GM12891 (cell line): ENCODE measurements around the gene RPL13A.
A peak's percentile ranks its signal among the peaks of the same experiment; 100 is the strongest.

ENCODE experiments used
- DNase-seq: peaks from one replicate; pipeline ENCODE4 v3.0.0; 2011; ENCODE audit warnings: low spot score; ENCODE audit not compliant: insufficient read length
- FAIRE-seq: peaks from 2 replicates; lab custom pipeline; 2011; peaks lifted over from hg19 to GRCh38; lab: Jason Lieb, UNC
- PAX5 ChIP-seq: IDR thresholded peaks from 2 replicates; pipeline ENCODE4 v1.6.1; 2011; ENCODE audit warnings: low read length, moderate library complexity, mild to moderate bottlenecking; ENCODE audit not compliant: insufficient read depth, severe bottlenecking
- POLR2A ChIP-seq: IDR thresholded peaks from 2 replicates; pipeline ENCODE4 v1.6.1; 2011; ENCODE audit warnings: low read depth, low read length, control low read depth
- POLR2AphosphoS5 ChIP-seq: IDR thresholded peaks from 2 replicates; pipeline ENCODE4 v1.6.1; 2011; ENCODE audit warnings: low read depth, low read length, control low read depth
- POU2F2 ChIP-seq: IDR thresholded peaks from 2 replicates; pipeline ENCODE4 v1.6.1; 2011; ENCODE audit warnings: low read depth, mild to moderate bottlenecking, control low read depth, low read length, moderate library complexity
- SPI1 ChIP-seq: IDR thresholded peaks from 2 replicates; pipeline ENCODE4 v1.6.1; 2011; ENCODE audit warnings: low read depth, low read length, control low read depth
- TAF1 ChIP-seq: IDR thresholded peaks from 2 replicates; pipeline ENCODE4 v1.6.1; 2011; ENCODE audit warnings: low read depth, low read length, control low read depth

The RPL13A gene

GRCh38 chr19:49502866-49503581 lies 15.6 kb downstream of the RPL13A start:
- no peak for DNase-seq
- TF ChIP-seq PAX5: no peak
- TF ChIP-seq SPI1: no peak
- no peak for TF ChIP-seq POLR2AphosphoS5
- TF ChIP-seq POU2F2: no peak
- TF ChIP-seq POLR2A: no peak
- TF ChIP-seq TAF1: no peak
- no peak for FAIRE-seq

GRCh38 chr19:49503582-49503962 lies 16.2 kb downstream of the RPL13A start:
- FAIRE-seq (no peak), DNase-seq (no peak)
- TF ChIP-seq TAF1 (no peak), POLR2AphosphoS5 (no peak), PAX5 (no peak)

DNA sequence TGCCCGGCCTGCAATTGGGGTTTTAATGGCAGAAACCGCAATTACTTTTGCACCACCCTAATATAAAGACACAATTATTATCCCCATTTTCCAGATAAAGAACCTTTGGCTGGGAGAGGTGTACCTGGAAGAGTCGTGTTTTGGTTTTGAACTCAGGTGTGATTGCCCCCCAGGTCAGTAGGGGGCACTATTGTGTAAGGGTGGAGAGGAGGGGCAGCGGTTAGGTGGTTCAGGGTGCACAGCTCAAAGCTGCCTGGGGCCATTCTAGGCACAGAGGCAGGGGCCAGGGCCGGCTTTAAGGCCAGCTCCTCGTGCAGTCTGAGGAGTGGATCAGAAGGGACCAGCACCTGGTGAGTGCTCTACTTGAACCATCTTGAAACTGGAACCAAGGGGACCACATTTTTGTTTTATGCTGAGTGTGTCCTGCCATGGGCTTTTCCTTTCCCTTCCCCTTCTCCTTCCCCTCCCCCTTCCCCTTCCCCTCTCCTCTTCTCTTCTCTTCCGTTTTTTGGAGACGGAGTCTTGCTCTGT lies 19.2 kb downstream of the RPL13A start:
- FAIRE-seq: peak; percentile 96
- DNase-seq: peak; percentile 82
- TF ChIP-seq POU2F2 (no peak), POLR2A (no peak), SPI1 (no peak), TAF1 (no peak), POLR2AphosphoS5 (no peak), PAX5 (no peak)

- TF ChIP-seq TAF1 (no peak), POLR2AphosphoS5 (no peak), POU2F2 (no peak), PAX5 (no peak), SPI1 (no peak), POLR2A (no peak)
- DNase-seq (no peak), FAIRE-seq (no peak)
These were observed 20.5 kb downstream of the RPL13A start for GRCh38 chr19:49507803-49508494.

- FAIRE-seq: peak; percentile 5
- DNase-seq: no peak
- no peak for TF ChIP-seq PAX5
- no peak for TF ChIP-seq POLR2A
- TF ChIP-seq POU2F2: no peak
- TF ChIP-seq SPI1: no peak
- no peak for TF ChIP-seq TAF1
- no peak for TF ChIP-seq POLR2AphosphoS5
These were observed 25.8 kb downstream of the RPL13A start for GRCh38 chr19:49512970-49513745.

- TF ChIP-seq TAF1 (no peak), PAX5 (no peak), POLR2AphosphoS5 (no peak), POLR2A (no peak), POU2F2 (no peak), SPI1 (no peak)
- FAIRE-seq (no peak), DNase-seq (no peak)
These were observed 26.3 kb downstream of the RPL13A start for GRCh38 chr19:49513746-49514118.

DNA sequence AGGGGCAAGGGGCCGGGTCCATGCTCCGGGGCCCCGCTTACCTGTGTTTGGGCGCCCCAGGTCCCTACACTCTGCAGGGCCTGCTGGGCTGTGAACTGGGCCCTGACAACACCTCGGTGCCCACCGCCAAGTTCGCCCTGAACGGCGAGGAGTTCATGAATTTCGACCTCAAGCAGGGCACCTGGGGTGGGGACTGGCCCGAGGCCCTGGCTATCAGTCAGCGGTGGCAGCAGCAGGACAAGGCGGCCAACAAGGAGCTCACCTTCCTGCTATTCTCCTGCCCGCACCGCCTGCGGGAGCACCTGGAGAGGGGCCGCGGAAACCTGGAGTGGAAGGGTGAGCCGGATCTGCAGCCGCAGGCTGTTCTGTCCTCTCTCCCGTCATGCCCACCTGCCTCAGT lies 26.7 kb downstream of the RPL13A start:
- DNase-seq: no peak
- TF ChIP-seq SPI1 (no peak), POU2F2 (no peak), TAF1 (no peak), POLR2AphosphoS5 (no peak)
- FAIRE-seq: no peak

- no peak for DNase-seq
- TF ChIP-seq SPI1: peak; percentile 47; the same call in 1 of the 2 replicates
- no peak for TF ChIP-seq TAF1
- FAIRE-seq: no peak
These were observed 28.4 kb downstream of the RPL13A start for GRCh38 chr19:49515767-49516166.

DNA sequence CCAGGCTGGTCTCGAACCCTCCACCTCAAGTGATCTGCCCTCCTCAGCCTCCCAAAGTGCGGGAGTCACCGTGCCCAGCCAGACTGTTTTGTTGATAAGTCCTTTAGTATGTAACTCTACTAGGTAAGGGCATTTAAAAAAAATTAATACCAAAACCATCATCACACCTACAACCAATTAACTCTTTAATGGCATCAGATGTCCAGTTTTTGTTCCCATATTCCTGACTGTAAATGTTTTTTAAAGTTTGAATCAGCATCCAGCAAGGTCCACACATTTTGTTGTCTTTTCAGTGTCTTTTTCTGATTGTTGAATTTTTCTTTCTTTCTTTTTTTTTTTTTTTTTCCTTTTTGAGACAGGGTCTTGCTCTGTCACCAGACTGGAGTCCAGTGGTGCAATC lies 30.6 kb downstream of the RPL13A start:
- FAIRE-seq: no peak
- no peak for DNase-seq
- TF ChIP-seq POLR2AphosphoS5 (no peak), PAX5 (no peak), POU2F2 (no peak), POLR2A (no peak), TAF1 (no peak), SPI1 (no peak)

GRCh38 chr19:49520705-49521319 lies 33.4 kb downstream of the RPL13A start:
- TF ChIP-seq SPI1: no peak
- TF ChIP-seq TAF1: no peak
- TF ChIP-seq PAX5: no peak
- TF ChIP-seq POLR2AphosphoS5: no peak
- TF ChIP-seq POU2F2: no peak
- TF ChIP-seq POLR2A: no peak
- FAIRE-seq (no peak), DNase-seq (no peak)
